ENCODE data around the gene CPEB3.
A peak's percentile ranks its signal among the peaks of the same experiment; 100 is the strongest.

Gene CPEB3

DNA sequence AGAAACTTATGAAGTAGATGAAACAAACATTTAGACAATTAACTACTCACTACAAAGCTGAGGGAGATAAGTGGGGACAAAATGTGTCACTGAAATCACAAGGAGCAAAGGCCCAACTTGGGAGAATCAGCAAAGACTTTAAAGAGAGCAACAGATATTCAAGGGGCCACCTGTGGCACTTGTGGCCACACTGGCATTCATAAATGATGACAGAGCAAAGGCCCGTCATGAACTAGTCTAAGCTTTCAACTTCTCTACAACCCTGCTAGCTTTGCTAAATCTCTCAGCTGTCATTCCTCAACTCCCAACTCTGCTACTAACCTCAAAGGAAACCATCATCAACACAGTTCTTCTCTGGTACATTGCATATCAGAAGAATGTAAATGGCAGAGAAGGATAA is 178.4 kb downstream of the CPEB3 start:
- Histone ChIP-seq H3K4me3 (replicated peaks; ENCODE audit: insufficient read depth, low read length) (no peak overlapping the region), H3K27me3 (ENCODE audit: insufficient read depth, poor library complexity, severe bottlenecking) (no peaks in the 10 kb centered on the region), H3K27ac (replicated peaks) (no peak overlapping the region)
- no peak for DNase-seq (ENCODE audit: low read depth in 1 of 2, low spot score in 1 of 2)
- no peak for TF ChIP-seq GABPA (IDR thresholded peaks at IDR 0.05; ENCODE audit: low read depth)
- no peak for TF ChIP-seq POLR2AphosphoS5 (IDR thresholded peaks at IDR 0.05; ENCODE audit: low read depth)
- no peak for TF ChIP-seq SPI1 (IDR thresholded peaks at IDR 0.05; ENCODE audit: borderline replicate concordance, low read depth)
- TF ChIP-seq, protein P1, sequence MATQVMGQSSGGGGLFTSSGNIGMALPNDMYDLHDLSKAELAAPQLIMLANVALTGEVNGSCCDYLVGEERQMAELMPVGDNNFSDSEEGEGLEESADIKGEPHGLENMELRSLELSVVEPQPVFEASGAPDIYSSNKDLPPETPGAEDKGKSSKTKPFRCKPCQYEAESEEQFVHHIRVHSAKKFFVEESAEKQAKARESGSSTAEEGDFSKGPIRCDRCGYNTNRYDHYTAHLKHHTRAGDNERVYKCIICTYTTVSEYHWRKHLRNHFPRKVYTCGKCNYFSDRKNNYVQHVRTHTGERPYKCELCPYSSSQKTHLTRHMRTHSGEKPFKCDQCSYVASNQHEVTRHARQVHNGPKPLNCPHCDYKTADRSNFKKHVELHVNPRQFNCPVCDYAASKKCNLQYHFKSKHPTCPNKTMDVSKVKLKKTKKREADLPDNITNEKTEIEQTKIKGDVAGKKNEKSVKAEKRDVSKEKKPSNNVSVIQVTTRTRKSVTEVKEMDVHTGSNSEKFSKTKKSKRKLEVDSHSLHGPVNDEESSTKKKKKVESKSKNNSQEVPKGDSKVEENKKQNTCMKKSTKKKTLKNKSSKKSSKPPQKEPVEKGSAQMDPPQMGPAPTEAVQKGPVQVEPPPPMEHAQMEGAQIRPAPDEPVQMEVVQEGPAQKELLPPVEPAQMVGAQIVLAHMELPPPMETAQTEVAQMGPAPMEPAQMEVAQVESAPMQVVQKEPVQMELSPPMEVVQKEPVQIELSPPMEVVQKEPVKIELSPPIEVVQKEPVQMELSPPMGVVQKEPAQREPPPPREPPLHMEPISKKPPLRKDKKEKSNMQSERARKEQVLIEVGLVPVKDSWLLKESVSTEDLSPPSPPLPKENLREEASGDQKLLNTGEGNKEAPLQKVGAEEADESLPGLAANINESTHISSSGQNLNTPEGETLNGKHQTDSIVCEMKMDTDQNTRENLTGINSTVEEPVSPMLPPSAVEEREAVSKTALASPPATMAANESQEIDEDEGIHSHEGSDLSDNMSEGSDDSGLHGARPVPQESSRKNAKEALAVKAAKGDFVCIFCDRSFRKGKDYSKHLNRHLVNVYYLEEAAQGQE (IDR thresholded peaks at IDR 0.05; ENCODE audit: insufficient replicate concordance, low read depth) = no peak
- TF ChIP-seq, protein P2, sequence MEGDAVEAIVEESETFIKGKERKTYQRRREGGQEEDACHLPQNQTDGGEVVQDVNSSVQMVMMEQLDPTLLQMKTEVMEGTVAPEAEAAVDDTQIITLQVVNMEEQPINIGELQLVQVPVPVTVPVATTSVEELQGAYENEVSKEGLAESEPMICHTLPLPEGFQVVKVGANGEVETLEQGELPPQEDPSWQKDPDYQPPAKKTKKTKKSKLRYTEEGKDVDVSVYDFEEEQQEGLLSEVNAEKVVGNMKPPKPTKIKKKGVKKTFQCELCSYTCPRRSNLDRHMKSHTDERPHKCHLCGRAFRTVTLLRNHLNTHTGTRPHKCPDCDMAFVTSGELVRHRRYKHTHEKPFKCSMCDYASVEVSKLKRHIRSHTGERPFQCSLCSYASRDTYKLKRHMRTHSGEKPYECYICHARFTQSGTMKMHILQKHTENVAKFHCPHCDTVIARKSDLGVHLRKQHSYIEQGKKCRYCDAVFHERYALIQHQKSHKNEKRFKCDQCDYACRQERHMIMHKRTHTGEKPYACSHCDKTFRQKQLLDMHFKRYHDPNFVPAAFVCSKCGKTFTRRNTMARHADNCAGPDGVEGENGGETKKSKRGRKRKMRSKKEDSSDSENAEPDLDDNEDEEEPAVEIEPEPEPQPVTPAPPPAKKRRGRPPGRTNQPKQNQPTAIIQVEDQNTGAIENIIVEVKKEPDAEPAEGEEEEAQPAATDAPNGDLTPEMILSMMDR (IDR thresholded peaks at IDR 0.05; ENCODE audit: insufficient read depth, low read length) = no peak

DNA sequence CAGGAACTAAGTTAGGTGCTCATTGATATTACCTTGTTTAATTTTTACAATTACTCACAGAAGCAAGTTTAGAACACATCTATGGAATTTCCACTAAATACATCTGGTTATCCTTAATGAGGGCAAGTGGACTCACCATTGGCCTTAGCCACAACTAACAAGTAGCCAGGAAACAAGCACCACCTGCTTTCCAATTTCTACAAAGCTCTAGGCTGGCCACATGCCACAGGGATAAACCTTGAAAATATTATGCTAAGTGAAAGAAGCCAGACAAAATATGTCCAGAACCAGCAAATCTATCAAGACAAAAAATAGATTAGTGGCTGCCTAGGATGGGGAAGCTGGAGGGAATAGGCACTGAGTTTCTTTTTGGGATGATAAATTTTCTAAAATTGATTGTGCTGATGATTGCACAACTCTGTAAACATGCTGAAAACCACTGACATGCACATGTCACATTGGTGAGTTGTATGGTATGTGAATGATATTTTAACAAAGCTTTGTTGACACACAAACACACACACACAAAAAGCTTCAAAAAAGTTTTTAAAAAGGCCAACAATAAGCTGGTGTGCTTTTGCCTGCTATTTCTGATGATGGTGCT is 179.4 kb downstream of the CPEB3 start:
- no peak overlapping the region for H3K27ac ChIP-seq (replicated peaks)
- H3K27me3 ChIP-seq (ENCODE audit: insufficient read depth, poor library complexity, severe bottlenecking) = no peaks in the 10 kb centered on the region
- TF ChIP-seq GABPA (IDR thresholded peaks at IDR 0.05; ENCODE audit: low read depth) = no peak
- TF ChIP-seq, protein P2 (IDR thresholded peaks at IDR 0.05; ENCODE audit: insufficient read depth, low read length) = no peak
- no peak overlapping the region for H3K4me3 ChIP-seq (replicated peaks; ENCODE audit: insufficient read depth, low read length)
- no peak for DNase-seq (ENCODE audit: low read depth in 1 of 2, low spot score in 1 of 2)

DNA sequence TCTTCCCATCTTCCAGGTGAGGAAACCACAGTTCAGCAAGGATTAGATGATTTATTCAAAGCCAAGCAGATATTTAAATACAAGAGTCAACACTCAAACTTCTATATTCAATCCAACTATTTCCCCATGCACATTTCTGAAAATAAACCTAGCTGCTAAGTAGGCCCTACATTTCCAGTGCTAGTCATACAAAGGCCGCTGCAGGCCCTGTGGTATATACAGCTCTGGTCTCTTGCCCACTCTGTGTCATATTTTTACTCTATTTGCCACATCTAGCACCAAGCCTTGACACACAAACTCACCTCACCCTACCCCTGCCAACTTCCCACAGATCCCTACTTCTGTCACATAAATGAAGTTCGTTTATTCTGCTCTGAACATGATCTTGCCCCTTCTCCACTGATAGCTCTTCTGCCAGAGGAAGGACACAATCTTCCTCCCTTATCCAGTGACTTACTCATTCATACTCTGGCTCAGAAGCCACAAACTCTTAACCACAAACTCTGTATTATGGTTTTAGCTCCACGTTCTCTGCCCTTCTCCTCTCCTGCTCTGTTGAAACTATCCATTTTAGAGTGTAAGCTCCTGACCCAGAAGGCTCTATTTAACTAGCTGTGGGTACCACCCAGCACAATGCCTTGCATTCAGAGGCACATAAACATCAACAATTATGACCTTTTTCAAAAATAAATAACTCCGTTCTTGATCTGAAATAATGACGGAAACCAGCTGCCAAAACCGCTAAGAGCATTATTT is 180.7 kb downstream of the CPEB3 start:
- Histone ChIP-seq H3K27ac (replicated peaks) (no peak overlapping the region), H3K4me3 (replicated peaks; ENCODE audit: insufficient read depth, low read length) (no peak overlapping the region), H3K27me3 (ENCODE audit: insufficient read depth, poor library complexity, severe bottlenecking) (no peaks in the 10 kb centered on the region)
- TF ChIP-seq POLR2AphosphoS5 (IDR thresholded peaks at IDR 0.05; ENCODE audit: low read depth) (no peak), SPI1 (IDR thresholded peaks at IDR 0.05; ENCODE audit: borderline replicate concordance, low read depth) (no peak), GABPA (IDR thresholded peaks at IDR 0.05; ENCODE audit: low read depth) (no peak)
- TF ChIP-seq, protein P2 (IDR thresholded peaks at IDR 0.05; ENCODE audit: insufficient read depth, low read length) = no peak
- peak in 1 of 2 experiments; percentile 23 for DNase-seq (ENCODE audit: low read depth in 1 of 2, low spot score in 1 of 2)

DNA sequence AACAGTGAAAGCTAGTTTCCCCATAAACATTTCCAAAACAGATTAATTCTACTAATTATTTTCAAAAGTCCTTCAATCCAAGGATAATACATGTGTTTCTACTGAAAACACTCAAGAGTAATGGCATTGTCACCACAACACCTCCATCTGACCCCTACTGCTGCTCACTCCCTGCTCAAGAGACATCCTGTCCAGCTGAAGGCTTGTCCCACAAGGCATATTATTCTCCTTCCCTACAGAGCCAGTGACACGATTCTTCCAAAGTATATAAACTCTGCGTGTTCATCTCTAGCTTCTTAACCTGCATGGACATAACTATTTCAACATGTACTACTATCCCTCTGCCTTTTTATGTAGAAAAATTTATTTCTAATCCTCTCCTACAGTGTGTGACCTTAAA is 182.1 kb downstream of the CPEB3 start:
- Histone ChIP-seq H3K4me3 (replicated peaks; ENCODE audit: insufficient read depth, low read length) (no peak overlapping the region), H3K27me3 (ENCODE audit: insufficient read depth, poor library complexity, severe bottlenecking) (no peaks in the 10 kb centered on the region), H3K27ac (replicated peaks) (no peak overlapping the region)
- no peak for DNase-seq (ENCODE audit: low read depth in 1 of 2, low spot score in 1 of 2)
- TF ChIP-seq, protein P1 (IDR thresholded peaks at IDR 0.05; ENCODE audit: insufficient replicate concordance, low read depth) = no peak
- no peak for TF ChIP-seq GABPA (IDR thresholded peaks at IDR 0.05; ENCODE audit: low read depth)
- no peak for TF ChIP-seq POLR2AphosphoS5 (IDR thresholded peaks at IDR 0.05; ENCODE audit: low read depth)
- TF ChIP-seq SPI1 (IDR thresholded peaks at IDR 0.05; ENCODE audit: borderline replicate concordance, low read depth) = no peak
- TF ChIP-seq, protein P2 (IDR thresholded peaks at IDR 0.05; ENCODE audit: insufficient read depth, low read length) = no peak
